SH-SY5Y (cell line): ENCODE measurements around the gene HTR1E.
A peak's percentile ranks its signal among the peaks of the same experiment; 100 is the strongest.

Source experiments
- GATA2 ChIP-seq: IDR thresholded peaks from 2 replicates; pipeline ENCODE4 v1.6.1; 2011; ENCODE audit warnings: mild to moderate bottlenecking, low read depth, low read length
- GATA3 ChIP-seq: IDR thresholded peaks from 2 replicates; pipeline ENCODE4 v1.6.1; 2011; ENCODE audit warnings: low read depth, mild to moderate bottlenecking, low read length, moderate library complexity

DNA sequence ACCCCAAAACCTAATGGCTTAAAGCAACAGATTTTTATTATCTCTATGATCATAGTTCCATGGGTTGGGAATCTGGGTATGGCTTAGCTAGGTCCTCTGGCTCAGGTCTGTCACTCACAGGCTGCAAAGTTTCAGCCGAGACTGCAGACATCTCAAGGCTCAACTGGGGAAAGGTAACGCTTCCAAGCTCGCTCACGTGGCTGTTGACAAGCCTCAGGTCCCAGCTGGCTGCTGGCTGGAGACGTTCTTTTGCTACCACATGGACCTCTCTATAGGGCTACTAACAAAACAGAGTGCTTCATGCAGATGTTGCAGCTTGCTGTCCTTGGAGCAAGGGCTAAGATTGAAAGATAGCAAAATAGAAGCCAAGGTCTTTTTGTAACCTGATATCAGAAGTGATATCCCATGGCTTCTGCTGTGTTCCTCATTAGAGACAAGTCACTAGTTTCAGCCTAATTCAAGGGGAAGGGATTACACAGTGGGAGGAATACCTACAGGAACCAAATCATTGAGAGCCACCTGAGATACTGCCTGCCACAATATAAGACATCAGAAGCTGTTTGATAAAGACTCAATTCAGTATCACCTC lies 6.6 kb downstream of the HTR1E start:
- TF ChIP-seq GATA2 (peak; percentile 25; the same call in 1 of the 2 replicates), GATA3 (peak; percentile 47; the same call in 1 of the 2 replicates)
